GM19395 (cell line): ENCODE results near the gene RFPL1.

Source experiments
- ATAC-seq: cut with Tn5 transposase; IDR thresholded peaks from one replicate; pipeline ENCODE4 v1.9.1; 2021; ENCODE audit warnings: mild to moderate bottlenecking, moderate library complexity; ENCODE audit not compliant: unreplicated experiment

RFPL1 gene

DNA sequence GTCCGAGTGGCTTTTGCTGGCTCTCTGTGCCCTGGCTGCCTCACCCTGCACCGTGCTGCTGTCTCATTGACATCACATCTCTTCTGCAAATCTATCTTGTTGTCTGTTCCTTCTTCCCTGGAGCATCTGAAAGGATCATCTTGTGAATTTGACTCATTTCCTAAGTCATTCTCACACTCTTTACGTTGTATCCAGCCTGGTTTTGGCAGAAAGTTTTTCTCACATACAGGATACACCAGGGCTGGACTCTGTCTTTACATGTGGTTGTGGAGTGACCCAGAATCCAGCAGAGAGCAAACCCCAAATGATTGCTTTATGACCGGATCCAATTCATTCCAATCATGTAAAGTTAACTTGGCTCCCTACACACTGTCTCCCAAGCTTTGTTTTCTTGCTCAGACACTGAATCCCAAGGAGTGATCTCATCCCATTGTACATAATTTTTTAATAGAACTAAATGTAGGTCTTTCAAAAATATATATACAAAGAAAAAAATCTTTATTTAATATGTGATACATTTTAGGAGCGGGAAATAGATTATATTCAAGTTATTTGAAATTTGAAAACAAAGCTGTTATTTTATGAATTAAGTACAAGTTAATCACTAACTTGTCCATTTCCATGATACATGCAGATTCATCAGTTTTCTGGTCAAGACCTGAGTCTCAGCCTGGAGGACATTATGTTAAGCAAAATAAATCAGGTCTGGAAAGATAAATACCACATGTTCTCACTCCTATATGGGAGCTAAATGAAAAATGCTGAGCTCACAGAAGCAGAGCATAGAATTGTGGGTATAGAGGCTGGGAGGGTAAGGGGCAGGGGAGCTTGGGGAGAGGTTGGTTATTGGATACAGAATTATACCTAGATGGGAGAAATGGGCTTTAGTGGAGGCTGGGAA is 2.9 kb upstream of the RFPL1 start:
- ATAC-seq = no peak

DNA sequence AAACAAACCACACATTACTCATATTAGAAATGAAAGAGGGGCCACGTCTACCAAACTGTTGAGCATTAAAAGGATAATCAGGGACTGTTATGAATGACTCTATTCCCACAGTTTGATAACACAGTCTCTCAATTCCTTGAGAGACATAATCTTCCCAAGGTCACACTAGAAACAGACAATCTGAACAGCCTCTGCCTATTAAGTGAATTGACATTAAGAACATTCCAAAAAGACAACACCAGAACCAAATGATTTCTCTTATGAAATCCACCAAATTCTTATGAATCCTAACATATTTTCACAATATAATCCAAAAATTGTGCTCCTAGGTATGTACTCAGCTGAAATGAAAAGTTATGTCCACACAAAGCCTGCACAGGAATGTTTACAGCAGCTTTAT is 4.6 kb downstream of the RFPL1 start:
- no peak for ATAC-seq

DNA sequence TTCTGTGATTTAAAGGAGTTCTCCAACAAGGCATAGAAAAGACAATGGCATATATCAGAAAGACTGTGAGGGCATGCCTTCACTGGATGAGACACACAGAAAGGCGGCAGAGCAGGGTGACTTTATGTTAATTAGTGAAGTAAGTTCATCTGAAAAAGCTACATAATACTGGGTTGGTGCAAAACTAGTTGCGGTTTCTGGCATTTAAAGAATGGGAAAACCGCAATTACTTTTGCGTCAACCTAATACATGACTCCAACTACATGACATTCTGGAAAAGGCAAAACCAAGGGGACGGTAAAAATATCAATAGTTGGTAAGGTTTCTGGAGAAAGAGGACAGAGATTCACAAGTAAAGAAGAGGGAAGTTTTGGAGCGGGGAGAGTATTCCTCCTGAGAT is 5.1 kb downstream of the RFPL1 start:
- no peak for ATAC-seq

DNA sequence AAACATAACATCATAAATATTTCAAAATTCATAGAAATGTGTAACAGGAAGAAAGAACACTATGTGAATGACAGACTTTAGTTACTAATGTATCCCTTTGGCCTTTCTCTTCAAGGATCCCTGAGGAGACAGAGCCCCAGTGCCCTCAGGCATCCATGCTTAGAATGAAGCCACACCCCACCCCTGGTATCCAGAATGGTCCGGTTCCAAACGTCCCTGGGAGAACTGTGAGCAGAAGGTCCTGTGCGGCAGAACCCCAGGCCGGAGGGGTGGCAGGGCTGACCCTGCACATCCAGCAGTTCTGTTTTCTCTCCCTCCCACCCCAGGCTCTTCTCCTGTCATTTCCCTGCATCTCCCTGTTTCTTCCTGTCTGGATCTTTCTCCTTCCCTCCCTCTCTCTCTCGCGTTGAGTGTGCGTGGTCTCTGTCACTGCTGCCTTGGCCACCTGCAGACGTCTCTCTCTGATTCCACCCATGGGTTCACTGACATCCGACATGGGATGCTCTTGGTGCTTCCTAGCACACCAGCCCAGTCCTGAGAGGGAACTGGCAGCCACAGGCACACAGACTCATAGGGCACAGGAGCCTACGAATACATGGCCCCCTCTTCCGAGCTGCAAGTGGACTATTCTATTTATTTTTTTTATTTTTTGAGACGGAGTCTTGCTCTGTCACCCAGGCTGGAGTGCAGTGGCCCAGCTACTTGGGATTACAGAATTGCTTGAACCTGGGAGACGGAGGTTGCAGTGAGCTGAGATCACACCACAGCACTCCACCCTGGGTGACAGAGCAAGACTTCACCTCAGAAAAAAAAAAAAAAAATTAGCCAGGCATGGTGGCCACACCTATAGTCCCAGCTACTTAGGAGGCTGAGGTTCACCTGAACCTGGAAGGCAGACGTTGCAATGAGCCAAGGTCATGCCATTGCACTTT is 5.7 kb downstream of the RFPL1 start:
- ATAC-seq = no peak

DNA sequence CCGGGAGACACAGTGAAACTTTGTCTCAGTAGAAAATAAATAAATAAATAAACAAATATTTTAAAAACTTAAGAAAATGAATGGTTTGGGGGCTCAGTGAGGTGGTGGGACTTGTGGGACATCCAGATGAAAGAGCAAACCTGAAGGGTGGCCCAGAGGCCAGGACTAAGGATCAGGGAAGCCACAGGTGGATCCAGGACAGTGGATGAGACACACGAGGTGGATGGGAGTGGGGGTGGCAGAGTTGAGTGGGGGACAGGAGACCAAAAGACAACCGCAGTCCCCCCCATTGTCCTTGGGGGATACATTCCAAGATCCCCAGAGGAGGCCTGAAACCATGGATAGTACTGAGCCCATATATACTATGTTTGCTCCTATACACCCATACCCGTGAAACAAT is 7.1 kb downstream of the RFPL1 start:
- no peak for ATAC-seq

DNA sequence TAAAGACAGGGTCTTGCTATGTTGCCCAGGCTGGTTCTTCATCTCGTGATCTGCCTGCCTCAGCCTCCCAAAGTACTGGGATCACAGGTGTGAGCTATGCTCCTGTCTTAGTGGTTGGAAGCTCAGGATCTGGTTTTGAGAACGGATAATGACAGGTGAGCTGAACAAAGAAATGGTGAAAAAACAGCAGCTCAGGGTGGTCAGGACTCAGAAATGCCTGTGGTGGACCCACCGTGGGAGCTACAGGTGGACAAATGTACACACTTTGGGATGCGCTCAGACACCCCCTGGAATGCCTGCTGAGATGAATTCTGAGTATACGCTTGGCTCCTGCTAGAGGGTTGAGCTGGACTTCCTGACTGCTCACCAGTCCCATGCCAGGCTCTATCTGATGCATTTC is 9.5 kb downstream of the RFPL1 start:
- no peak for ATAC-seq

DNA sequence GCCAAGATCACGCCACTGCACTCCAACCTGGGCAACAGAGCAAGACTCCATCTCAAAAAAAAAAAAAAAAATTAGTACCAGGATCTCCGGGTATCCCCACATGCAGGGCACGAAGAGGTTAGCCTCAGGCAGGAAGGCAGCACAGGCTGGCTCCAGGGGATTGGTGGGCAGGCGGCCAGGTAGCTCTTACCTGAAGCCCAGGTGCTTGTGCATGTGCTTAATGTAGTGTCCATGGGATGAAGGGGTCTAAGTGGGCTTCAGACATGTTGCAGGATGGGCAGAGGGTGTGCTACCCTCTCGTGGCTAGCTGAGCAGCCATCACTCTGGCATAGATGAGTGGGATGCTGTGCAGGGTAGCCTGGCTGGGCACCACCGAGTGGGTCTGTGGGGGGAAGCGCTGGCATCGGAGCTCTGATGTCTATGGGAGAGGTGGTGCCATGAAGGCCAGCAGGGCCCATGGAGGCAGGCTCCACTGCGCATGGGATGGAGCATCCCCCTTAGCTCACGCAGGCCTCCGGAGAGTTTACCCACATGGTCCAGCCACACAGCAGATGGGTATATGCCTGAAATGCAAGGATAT is 11.0 kb downstream of the RFPL1 start:
- ATAC-seq = no peak

DNA sequence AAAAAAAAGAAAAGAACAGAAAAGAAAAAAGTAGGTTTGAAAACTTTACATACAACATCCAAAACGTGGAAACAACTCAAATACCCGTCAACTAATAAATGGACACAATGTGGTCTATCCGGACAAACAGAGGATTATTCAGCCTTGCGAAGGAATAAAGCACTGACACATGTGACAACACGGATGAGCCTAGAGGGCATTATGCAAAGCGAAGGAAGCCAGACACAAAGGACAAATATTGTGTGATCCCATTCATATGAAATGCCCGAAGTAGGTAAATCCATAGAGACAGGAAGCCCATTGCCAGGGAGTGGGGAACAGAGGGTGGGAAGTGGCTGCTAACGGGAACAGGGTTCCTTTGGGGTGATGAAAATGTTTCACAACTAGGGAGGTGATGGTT is 11.8 kb downstream of the RFPL1 start:
- no peak for ATAC-seq

DNA sequence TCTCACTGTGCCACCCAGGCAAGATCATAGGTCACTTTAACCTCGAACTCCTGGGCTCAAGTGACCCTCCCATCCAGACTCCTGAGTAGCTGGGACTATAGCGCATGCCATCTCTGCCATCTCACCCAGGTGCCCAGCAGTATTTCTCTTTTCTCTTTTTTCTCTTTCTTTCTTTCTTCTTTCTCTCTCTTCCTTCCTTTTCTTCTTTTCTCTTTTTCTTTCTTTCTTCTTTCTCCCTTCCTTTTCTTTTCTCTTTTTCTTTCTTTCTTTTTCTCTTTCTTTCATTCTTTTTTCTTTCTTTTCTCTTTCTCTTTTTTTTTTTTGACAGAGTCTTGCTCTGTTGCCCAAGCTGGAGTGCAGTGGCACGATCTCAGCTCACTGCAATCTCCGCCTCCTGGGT is 13.5 kb downstream of the RFPL1 start:
- ATAC-seq = no peak

DNA sequence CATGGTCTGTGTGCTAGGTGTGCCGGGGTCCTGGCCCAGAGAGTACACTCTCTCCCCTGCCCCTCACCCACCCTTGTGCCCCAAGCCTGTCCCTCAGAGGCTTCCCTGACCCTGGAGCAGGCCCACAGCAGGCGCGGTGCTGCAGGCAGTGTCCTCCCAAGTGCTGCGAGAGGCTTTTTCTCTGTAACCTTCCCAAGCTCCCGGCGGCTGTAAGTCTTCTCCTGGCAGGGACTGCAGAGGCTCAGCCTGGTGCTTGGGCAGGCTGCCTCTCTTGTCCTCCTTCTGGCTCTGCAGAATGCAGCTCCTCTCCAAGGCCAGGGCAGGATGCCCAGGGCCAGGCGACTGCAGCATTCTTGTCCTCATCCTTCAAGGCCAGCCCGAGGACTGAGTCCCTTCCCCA is 15.9 kb downstream of the RFPL1 start:
- ATAC-seq = no peak

DNA sequence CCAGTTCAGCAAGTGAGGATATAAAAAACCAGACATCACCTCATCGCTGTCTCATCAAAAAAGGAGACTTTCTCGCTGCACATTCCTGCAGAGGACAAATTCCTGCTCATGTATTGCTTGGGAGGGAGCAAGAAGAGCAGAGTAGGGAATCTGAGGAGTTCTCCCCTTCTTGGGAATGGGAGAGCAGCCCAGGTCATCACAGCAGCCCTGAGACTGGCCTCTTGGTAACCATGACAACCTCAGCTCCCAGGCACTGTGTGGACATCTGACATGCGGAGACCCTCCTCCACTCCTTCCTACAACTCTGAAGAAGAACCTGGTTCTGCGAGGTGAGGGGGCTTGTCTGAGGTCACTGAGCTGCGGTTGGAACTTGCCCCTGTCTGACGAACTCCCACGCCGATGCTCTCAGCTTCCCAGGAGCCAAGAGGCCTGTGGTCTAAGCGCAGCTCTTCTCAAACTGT is 17.9 kb downstream of the RFPL1 start:
- ATAC-seq = no peak

DNA sequence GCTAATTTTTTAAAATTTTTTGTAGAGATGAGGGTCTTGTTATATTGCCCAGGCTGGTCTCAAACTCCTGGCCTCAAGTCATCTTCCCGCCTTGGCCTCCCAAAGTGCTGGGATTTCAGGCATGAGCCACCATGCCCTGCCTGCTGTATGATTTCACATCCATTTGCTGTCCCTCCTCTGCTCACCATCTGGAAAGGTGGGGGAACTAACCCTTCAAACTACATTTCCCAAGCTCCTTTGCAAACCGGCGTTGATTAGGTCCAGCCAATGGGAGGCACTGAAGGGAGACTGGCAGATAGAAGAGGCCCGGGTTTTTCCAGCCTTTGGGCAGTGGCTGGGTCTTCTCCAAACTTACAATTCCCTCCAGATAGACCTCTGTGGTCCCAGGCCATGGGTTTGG is 19.3 kb downstream of the RFPL1 start:
- no peak for ATAC-seq

DNA sequence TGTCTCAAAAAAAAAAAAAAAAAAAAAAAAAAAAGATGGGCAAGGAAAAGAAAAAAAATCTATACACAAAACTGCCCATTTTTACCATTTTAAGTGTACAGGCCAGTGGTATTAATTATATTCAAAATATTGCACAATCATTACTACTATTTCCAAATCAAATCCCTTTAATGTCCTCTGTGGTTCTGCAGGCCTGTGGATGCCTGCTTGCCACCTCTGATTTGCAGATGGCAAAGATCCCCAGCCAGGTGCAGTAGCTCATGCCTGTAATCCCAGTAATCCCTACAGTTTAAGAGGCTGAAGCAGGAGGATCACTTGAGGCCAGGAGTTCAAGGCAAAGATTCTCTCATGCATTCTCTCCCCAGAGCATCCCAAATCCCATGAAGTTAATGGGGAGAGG is 20.2 kb downstream of the RFPL1 start:
- ATAC-seq = no peak

DNA sequence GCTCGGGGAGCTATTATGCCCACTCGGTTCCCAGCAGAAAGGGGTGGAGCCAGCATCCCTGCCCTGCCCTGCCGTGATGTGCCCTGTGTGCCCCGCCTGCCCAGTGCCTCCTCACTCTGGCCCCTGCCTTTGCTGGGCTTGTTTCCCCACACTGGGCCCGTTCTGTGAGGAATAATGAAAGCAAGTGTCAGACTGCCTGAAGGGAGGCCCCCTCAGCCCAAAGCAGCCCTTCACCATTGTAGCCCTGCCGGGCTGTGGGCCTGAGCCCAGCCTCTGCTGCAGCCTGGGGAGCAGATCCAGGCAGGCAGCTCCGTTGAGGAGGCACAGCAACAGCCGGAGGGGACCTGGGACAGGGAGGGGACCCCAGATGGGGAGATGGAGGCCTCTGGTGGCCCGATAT is 21.4 kb downstream of the RFPL1 start:
- ATAC-seq = no peak

DNA sequence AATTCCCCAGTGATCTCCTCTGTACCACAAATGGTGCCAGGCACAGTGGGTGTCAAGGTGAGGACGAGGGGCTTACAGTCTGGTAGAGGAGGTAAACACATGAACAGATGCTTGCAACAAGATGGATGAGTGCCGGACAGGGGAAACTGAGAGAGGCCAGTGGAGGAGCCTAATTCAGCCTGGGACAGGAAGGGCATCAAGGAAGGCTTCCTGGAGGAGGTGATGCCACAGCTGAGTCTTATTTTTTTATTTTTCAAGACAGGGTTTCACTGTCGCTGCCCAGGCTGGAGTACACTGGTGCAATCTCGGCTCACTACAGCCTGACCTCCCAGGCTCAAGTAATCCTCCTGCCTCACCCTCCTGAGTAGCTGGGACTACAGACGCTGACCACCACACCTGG is 22.9 kb downstream of the RFPL1 start:
- ATAC-seq = no peak

DNA sequence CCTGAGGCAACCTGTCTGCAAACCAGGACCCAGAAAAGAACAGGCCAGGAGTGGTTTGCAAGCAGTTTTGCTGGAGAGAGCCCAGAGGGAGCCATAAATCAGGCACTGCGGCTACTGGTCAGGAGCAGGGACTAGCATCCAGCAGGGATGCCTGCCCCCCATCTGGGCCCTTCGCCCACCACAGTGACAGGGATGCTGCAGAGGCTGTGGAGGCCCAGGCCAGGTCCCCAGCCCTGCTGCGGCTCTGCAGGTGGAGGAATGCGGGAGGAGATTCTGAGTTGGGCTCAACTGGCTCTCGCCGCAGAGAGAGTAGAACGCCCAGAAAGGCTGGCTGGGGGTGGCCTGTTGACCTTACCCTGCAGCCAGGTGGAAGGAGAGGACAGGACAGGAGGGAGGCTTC is 25.2 kb downstream of the RFPL1 start:
- no peak for ATAC-seq

DNA sequence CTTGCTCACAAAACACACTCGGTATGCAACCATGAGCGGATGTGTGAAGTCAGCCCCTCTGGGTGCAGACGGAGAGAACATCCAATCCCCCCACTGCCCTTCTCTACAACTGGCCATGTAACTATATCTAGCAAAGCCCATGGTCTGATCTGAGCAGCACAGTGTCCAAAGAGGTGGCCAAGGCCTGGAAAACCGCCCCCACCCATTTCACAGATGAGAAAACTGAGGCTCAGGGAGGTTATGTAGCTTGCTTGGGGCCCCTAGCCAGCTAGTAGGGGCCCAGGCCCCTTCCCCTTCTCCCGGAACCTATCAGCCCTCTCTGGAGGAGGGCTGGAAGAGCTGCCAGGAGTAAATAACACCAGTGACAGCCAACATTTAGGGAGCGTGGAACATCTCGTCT is 26.2 kb downstream of the RFPL1 start:
- no peak for ATAC-seq

DNA sequence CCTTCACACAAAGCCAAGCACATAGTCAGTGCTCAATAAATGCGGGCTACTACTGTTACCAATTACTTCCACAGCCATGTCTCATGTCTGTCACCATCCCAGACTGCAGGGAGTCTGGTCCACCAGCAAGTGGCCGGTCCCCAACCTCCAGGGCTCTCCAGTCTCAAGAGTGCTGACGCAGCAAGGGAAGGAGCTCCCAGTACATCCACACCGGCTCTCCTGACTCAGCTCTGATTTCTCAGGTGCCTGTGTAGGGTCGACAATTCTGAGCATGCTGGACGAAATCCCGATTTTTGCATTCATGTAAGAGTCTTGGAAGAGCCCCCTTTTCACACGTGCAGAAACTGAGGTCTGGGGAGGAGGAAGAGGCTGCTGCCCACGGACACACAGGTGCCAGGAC is 31.4 kb downstream of the RFPL1 start:
- no peak for ATAC-seq

DNA sequence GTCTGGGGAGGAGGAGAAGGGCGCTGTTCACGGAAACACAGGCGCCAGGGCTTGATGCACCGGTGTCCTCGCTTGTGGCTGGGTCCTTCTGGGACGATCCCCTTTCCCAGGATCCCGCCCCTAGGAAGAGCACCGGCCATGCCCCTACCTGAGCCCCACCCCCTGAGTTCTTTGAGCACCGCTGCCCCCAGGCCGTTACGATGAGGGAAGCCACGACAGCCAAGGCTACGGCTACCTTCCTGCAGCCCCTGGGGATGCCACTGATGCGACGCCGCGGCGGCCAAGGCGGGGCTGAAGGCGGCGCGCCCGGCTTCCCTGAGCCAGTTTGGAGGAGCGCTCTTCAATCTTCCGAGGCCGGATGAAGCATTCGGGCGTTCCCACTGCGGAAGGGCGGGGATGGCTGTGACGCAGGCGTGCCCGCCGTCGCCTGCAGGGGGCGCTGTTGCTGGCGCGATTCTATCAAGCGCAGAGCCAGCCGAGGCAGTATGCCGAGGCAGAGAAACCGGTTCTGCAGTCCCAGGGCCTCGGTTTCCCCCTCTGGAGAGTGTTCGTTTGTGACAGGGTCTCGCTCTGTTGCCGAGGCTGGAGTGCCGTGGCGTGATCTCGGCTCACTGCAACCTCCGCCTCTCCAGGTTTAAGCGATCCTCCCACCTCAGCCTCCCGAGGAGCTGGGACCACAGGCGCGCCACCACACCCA is 31.9 kb downstream of the RFPL1 start:
- ATAC-seq = no peak

DNA sequence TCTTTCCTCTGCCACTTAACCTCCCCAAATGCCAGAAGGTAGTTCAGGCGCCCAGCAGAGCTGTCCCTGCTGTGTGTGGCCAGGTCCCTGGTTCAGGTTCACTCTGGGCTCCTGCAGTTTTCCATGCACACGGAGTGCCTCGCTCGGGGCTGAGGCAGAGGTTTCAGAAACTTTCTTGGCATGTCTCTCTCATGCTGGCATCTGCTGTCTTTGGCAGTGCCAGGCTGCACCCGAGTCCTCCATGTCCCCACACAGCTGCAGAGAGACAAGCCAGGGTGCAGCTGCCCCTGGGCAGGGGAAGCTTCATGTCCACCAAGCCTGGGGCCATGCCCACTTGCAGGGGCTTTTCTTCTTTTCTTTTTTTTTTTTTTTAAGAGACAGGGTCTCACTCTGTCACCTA is 34.6 kb downstream of the RFPL1 start:
- ATAC-seq = no peak

DNA sequence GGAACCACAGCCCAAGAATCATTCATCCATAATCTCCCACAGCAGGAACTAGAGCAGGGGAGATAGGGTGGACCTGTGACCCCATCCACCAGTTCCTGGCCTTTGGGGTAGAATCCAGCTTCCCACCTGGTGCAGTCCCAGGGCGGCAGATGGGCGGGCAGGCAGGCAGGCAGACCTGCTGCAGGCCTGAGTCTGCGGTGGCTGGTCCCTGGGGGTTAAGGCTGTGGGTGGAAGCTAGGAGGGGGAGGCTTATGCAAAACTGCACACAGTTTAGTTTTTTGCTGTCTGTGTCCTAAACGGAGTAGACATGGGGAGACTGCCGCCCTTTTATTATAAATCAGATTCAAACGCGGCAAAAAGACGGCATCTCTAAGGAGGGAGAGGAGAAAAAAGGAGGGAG is 37.2 kb downstream of the RFPL1 start:
- ATAC-seq = no peak
